Adipocyte (in vitro differentiated cells): Measurements from ENCODE around the gene GLB1L.

Experiments used
- DNase-seq: peaks from one replicate; pipeline ENCODE4 v3.0.0-alpha.2; 2015; ENCODE audit warnings: low read depth
- H3K27me3 ChIP-seq: replicated peaks from 2 replicates; pipeline ENCODE4 v1.7.0; 2013; ENCODE audit warnings: mild to moderate bottlenecking, low read length, moderate library complexity; ENCODE audit not compliant: control insufficient read depth, insufficient read depth
- H3K36me3 ChIP-seq: 2 replicates; pipeline ENCODE4 v1.7.0; 2013; ENCODE audit warnings: low read length, mild to moderate bottlenecking, moderate library complexity; ENCODE audit not compliant: control insufficient read depth, insufficient read depth, severe bottlenecking
- H3K4me1 ChIP-seq: 2 replicates; pipeline ENCODE4 v1.7.0; 2013; ENCODE audit warnings: mild to moderate bottlenecking, low read length, moderate library complexity; ENCODE audit not compliant: control insufficient read depth, insufficient read depth
- H3K4me3 ChIP-seq: 2 replicates; pipeline ENCODE4 v1.7.0; 2013; ENCODE audit warnings: mild to moderate bottlenecking, low read length, moderate library complexity
- H3K9ac ChIP-seq: 2 replicates; pipeline ENCODE4 v1.7.0; 2013; ENCODE audit warnings: mild to moderate bottlenecking, low read length, moderate library complexity
- H3K9me3 ChIP-seq: 2 replicates; pipeline ENCODE4 v1.7.0; 2013; ENCODE audit warnings: mild to moderate bottlenecking, low read length, moderate library complexity; ENCODE audit not compliant: control insufficient read depth

The GLB1L gene

DNA sequence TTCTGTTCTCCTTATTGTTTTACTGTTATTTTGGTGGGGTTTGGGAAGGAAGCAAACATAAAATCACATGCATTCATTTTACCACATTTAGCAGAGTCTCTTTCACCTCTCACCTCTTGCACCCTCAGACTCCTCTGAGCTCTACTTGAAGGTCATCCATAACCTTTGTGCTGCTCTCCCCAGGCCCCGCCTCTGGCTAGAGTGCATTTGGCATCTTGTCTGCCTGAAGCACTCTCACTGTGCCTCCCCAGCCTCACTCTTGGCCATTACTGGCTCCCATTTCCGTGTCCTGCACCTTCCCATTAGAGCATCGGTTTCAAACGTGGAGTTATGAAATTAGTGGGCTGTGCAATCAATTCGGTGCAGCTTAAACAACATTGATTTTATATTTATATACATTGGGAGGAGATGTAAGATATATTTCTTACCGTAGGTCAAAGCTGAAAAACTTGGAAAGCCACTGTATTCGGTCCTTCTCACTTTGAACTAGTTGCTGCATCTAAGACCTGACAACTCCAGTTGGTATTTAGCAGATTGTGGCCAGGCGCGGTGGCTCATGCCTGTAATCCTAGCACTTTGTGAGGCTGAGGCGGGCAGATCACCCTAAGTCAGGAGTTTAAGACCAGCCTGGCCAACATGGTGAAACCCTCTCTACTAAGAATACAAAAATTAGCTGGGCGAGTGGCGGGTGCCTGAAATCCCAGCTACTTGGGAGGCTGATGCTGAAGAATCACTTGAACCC is 45.6 kb downstream of the GLB1L start:
- no peak overlapping the region for H3K9ac ChIP-seq
- H3K4me3 ChIP-seq: no peak overlapping the region
- H3K9me3 ChIP-seq: no peaks in the 10 kb centered on the region
- H3K27me3 ChIP-seq: peaks cover 8% of the 10 kb centered on the region
- DNase-seq: no peak
- no peaks in the 10 kb centered on the region for H3K36me3 ChIP-seq
- peaks cover 6% of the 10 kb centered on the region for H3K4me1 ChIP-seq

DNA sequence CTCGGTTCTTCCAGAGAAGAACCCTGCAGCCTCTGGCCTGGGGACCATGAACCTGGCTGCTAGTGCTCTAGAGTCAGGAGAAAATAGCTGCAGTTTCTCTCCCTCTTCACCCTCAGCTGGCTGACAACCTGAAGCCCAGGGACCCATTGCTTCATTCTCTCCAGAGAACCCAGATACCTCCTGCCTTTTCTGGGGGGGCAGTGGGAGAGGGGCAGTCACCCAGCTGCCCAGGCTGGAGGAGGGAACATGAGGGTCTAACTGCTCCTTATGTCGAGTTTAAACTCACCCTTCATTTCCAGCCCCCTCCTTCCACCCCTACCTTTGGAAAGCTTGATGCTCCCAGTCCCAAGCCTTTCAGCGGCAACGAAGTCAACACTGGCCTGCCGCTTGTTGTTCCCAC is 46.3 kb downstream of the GLB1L start:
- Histone ChIP-seq H3K27me3 (peaks cover 8% of the 10 kb centered on the region), H3K36me3 (no peaks in the 10 kb centered on the region), H3K9ac (no peak overlapping the region), H3K4me3 (no peak overlapping the region), H3K9me3 (no peaks in the 10 kb centered on the region), H3K4me1 (peaks cover 6% of the 10 kb centered on the region)
- DNase-seq: no peak

DNA sequence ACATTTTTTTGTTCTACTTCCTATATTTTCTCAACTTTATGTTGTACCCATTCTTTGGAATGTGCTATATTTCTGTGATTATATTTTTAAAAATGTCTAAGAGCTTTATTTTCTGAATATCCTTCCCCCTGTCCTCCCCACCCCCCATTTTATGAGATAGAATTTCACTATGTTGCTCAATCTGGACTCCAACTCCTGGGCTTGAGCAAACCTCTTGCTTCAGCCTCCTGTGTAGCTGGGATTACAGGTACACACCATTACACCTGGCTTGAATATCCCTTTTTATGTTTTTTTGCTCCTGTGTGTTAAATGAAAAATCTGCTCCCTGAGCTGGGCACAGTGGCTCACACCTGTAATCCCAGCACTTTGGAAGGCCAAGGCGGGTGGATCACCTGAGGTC is 47.9 kb downstream of the GLB1L start:
- Histone ChIP-seq H3K4me3 (no peak overlapping the region), H3K4me1 (peaks cover 6% of the 10 kb centered on the region), H3K27me3 (peaks cover 8% of the 10 kb centered on the region), H3K9me3 (no peaks in the 10 kb centered on the region), H3K36me3 (no peaks in the 10 kb centered on the region), H3K9ac (no peak overlapping the region)
- DNase-seq: no peak

DNA sequence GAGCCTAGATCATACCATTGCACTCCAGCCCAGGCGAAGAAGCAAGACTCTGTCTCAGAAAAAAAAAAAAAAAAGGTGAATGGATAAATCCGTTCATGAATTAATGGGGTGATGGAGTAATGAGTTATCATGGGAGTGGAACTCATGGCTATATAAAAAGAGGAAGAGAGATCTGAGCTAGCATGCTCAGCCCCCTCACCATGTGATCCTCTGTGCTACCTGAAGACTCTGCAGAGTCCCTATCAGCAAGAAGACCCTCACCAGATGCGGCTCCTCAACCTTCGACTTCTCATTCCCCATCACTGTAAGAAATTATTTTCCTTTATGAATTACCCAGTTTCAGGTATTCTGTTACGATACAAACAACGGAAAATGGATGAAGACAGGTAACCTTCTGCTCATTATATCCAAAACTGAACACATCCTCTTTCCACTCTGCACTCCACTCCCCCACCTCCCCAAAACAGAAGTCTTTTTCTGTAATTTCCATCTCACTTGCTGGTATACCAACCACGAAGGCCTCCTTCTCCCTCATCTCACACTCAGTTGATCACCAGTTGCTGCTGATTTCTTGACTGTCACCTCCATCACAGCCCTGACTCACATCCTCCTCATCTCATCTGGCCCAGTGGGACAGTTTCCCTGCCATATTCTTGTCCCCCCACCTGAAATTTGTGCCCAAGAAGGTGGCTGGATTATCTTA is 58.3 kb downstream of the GLB1L start:
- H3K4me1 ChIP-seq: no peaks in the 10 kb centered on the region
- no peaks in the 10 kb centered on the region for H3K27me3 ChIP-seq
- H3K36me3 ChIP-seq: peaks cover 35% of the 10 kb centered on the region
- H3K9me3 ChIP-seq: no peaks in the 10 kb centered on the region
- no peak for DNase-seq
- H3K4me3 ChIP-seq: no peak overlapping the region
- H3K9ac ChIP-seq: no peak overlapping the region
